ENCODE measurements around the gene SLC39A5.

DNA sequence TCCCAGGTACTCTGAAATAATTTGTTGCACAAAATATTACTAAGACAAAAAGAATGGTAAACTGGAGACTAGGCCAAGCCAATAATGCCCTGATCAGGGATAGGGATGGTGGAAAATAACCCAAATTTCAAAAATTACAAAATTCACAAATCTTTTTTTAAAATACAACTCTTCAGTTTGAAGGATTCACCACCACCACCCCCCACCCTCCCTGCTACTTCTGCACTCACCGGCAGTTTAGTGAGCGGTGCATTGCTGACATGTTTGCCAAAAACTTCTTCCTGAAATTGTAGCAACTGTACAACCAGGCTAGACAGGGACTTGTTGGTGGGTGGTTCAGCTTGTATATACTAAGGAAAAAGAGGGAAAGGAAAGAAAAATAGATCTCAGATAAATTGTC lies 42.9 kb upstream of the SLC39A5 start:
- TF ChIP-seq, protein P1, sequence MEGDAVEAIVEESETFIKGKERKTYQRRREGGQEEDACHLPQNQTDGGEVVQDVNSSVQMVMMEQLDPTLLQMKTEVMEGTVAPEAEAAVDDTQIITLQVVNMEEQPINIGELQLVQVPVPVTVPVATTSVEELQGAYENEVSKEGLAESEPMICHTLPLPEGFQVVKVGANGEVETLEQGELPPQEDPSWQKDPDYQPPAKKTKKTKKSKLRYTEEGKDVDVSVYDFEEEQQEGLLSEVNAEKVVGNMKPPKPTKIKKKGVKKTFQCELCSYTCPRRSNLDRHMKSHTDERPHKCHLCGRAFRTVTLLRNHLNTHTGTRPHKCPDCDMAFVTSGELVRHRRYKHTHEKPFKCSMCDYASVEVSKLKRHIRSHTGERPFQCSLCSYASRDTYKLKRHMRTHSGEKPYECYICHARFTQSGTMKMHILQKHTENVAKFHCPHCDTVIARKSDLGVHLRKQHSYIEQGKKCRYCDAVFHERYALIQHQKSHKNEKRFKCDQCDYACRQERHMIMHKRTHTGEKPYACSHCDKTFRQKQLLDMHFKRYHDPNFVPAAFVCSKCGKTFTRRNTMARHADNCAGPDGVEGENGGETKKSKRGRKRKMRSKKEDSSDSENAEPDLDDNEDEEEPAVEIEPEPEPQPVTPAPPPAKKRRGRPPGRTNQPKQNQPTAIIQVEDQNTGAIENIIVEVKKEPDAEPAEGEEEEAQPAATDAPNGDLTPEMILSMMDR (IDR thresholded peaks at IDR 0.05), result no peak
- TF ChIP-seq EZH2 (IDR thresholded peaks at IDR 0.05) (no peak), EZH2phosphoT487 (IDR thresholded peaks at IDR 0.05) (no peak)

All from neural progenitor cell (in vitro differentiated cells).